Panc1 (cell line): ENCODE measurements around the gene TMEM248. TPM values are rescaled to one million over a fixed set of nuclear protein-coding genes. Genes with fewer than 3 reads are reported as not detected.

Source experiments
- ATAC-seq: fragments of 200-7000 bp; cut with Tn5 transposase; 2 replicates; pipeline ENCODE4 v1.9.1; 2020; ENCODE audit warnings: mild to moderate bottlenecking, moderate library complexity
- BruUV-seq: library from RNA; stranded (reverse); fragments of 400-500 nt; replicated peaks from 2 replicates; lab custom pipeline; 2021; lab: Mats Ljungman, UMichigan
- CTCF ChIA-PET: fragments of 300-600 bp; sonication (Branson Sonifier 250); formaldehyde crosslinking; loops from one replicate; lab custom pipeline; 2022; ENCODE audit warnings: antibody characterized with exemption; lab: Charles Lee
- POLR2A ChIA-PET: fragments of 300-600 bp; sonication (Branson Sonifier 250); formaldehyde crosslinking; loops from one replicate; lab custom pipeline; 2022; ENCODE audit warnings: antibody characterized with exemption; lab: Charles Lee
- DNase-seq: peaks from one replicate; pipeline ENCODE4 v3.0.0-alpha.2; 2010; ENCODE audit warnings: low read depth, low spot score
- H3K27ac ChIP-seq: 2 replicates; pipeline ENCODE4 v1.5.1; 2011; ENCODE audit warnings: mild to moderate bottlenecking, low read length, inconsistent platforms
- H3K27me3 ChIP-seq: fragments of 200-500 bp; sonication (Bioruptor generic); 2 replicates; pipeline ENCODE4 v1.6.0; 2014; ENCODE audit warnings: low read length, inconsistent platforms; ENCODE audit not compliant: control insufficient read depth, insufficient read depth
- H3K36me3 ChIP-seq: fragments of 200-500 bp; sonication (Bioruptor generic); 2 replicates; pipeline ENCODE4 v1.5.1; 2014; ENCODE audit warnings: inconsistent platforms, mild to moderate bottlenecking, low read length, moderate library complexity; ENCODE audit not compliant: control insufficient read depth, insufficient read depth
- H3K4me1 ChIP-seq: 2 replicates; pipeline ENCODE4 v1.5.1; 2011; ENCODE audit warnings: inconsistent platforms, mild to moderate bottlenecking, low read length, moderate library complexity; ENCODE audit not compliant: control insufficient read depth, insufficient read depth
- H3K4me3 ChIP-seq, 2 experiments: 2 replicates each; pipeline ENCODE4 v1.5.1; 2011 to 2012; ENCODE audit warnings: low read depth in 2 of 2, low read length in 2 of 2, mild to moderate bottlenecking in 2 of 2, inconsistent platforms in 1 of 2, moderate library complexity in 1 of 2
- H3K9me3 ChIP-seq: fragments of 200-500 bp; sonication (Bioruptor generic); 2 replicates; pipeline ENCODE4 v1.5.1; 2014; ENCODE audit warnings: low read depth, mild to moderate bottlenecking, inconsistent platforms, low read length, moderate library complexity; ENCODE audit not compliant: control insufficient read depth, insufficient read depth
- CTCF ChIP-seq: fragments of 450-650 bp; IDR thresholded peaks from 2 replicates; pipeline ENCODE4 v1.5.1; 2017; ENCODE audit warnings: mild to moderate bottlenecking
- POLR2AphosphoS5 ChIP-seq: IDR thresholded peaks from 2 replicates; pipeline ENCODE4 v1.6.1; 2012; ENCODE audit warnings: mild to moderate bottlenecking, low read depth, low read length, moderate library complexity
- SIN3A ChIP-seq: IDR thresholded peaks from 2 replicates; pipeline ENCODE4 v1.6.1; 2012; ENCODE audit warnings: low read depth, mild to moderate bottlenecking, low read length, moderate library complexity, borderline replicate concordance; ENCODE audit not compliant: insufficient read depth
- TCF7L2 ChIP-seq: IDR thresholded peaks from 2 replicates; pipeline ENCODE4 v1.6.1; 2011; ENCODE audit warnings: mild to moderate bottlenecking, low read depth, low read length, inconsistent platforms
- in situ Hi-C: cut with HindIII; loops from 2 replicates; pipeline ENCODE4 v1.10.0; 2016; ENCODE audit warnings: low sequenced_read_pairs, low pct_unique_long_range_greater_than_20kb
- intact Hi-C: fragments of 100-400 bp; cut with micrococcal nuclease; formaldehyde crosslinking; loops from one replicate; pipeline ENCODE4 v1.10.0; 2022; ENCODE audit not compliant: unreplicated experiment
- total RNA-seq: library from RNA; stranded (reverse); gene quantifications from one replicate; pipeline ENCODE4 v1.2.1, GENCODE V29; 2021; ENCODE audit not compliant: unreplicated experiment
- TF ChIP-seq, protein P1 (sequence below), 2 experiments: IDR thresholded peaks; 2 replicates each; pipeline ENCODE4 v1.6.1; 2011 to 2012; ENCODE audit warnings: low read depth in 2 of 2, control low read depth in 1 of 2, low read length in 1 of 2, mild to moderate bottlenecking in 1 of 2, moderate library complexity in 1 of 2; ENCODE audit not compliant: insufficient read depth in 1 of 2

The TMEM248 gene
- total RNA-seq, 1 experiment from 2014 or later: 176 TPM

DNA sequence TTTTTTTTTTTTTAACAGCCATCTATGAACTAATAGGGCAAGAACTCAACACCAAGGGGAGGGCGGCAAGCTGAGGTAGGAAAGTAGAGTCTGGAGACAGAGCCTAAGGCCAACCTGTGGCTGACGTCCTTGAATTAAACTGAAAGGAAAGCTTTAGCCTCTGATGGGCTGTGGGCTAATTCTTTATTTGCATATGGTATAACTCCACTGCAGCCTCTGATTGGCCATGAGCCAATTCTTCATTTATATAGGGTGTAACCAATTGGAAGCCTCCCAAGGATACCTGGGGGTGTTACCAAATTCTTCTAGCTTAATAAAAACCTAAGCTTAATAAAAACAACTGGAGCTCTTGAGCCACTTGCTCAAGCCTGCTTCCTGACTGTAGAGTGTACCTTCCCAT, 85.9 kb downstream of the TMEM248 start:
- H3K4me1 ChIP-seq: no peaks in the 10 kb centered on the region
- BruUV-seq: no TSS peak
- no peak for ATAC-seq
- H3K36me3 ChIP-seq: peaks cover 3% of the 10 kb centered on the region; the same call in 1 of the 2 replicates
- intact Hi-C loops: no loop called here
- H3K9me3 ChIP-seq: no peaks in the 10 kb centered on the region
- DNase-seq: no peak
- no peak overlapping the region for H3K27ac ChIP-seq
- in situ Hi-C loops: no loop called here
- no peak overlapping the region for H3K4me3 ChIP-seq
- CTCF ChIA-PET: interaction anchor here (0.6 to 0.7 kb wide), 2 partner anchors 214 to 219 kb away, joined by 4 to 6 read pairs; no protein-coding TSS in a partner anchor
- H3K27me3 ChIP-seq: no peaks in the 10 kb centered on the region
- POLR2A ChIA-PET: interaction anchor here (0.7 kb wide), 1 partner anchor 13 kb away, joined by 4 read pairs; no protein-coding TSS in a partner anchor
- no peak for TF ChIP-seq CTCF
- no peak for TF ChIP-seq TCF7L2
- no peak for TF ChIP-seq POLR2AphosphoS5
- no peak for TF ChIP-seq SIN3A
- TF ChIP-seq, protein P1, sequence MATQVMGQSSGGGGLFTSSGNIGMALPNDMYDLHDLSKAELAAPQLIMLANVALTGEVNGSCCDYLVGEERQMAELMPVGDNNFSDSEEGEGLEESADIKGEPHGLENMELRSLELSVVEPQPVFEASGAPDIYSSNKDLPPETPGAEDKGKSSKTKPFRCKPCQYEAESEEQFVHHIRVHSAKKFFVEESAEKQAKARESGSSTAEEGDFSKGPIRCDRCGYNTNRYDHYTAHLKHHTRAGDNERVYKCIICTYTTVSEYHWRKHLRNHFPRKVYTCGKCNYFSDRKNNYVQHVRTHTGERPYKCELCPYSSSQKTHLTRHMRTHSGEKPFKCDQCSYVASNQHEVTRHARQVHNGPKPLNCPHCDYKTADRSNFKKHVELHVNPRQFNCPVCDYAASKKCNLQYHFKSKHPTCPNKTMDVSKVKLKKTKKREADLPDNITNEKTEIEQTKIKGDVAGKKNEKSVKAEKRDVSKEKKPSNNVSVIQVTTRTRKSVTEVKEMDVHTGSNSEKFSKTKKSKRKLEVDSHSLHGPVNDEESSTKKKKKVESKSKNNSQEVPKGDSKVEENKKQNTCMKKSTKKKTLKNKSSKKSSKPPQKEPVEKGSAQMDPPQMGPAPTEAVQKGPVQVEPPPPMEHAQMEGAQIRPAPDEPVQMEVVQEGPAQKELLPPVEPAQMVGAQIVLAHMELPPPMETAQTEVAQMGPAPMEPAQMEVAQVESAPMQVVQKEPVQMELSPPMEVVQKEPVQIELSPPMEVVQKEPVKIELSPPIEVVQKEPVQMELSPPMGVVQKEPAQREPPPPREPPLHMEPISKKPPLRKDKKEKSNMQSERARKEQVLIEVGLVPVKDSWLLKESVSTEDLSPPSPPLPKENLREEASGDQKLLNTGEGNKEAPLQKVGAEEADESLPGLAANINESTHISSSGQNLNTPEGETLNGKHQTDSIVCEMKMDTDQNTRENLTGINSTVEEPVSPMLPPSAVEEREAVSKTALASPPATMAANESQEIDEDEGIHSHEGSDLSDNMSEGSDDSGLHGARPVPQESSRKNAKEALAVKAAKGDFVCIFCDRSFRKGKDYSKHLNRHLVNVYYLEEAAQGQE (IDR thresholded peaks at IDR 0.05; ENCODE audit: insufficient read depth in 1 of 2, low read depth in 2 of 2, low read length in 1 of 2): no peak

Other genes with a start within 250 kb of the TMEM248 start
- 27.3 TPM for gene RABGEF1, start 180.5 kb upstream of the TMEM248 start, total RNA-seq
- 82.8 TPM for gene SBDS, start 74.4 kb downstream of the TMEM248 start, total RNA-seq
- 24.5 TPM for gene TYW1, start 75.6 kb downstream of the TMEM248 start, total RNA-seq